ES-I3 (cell line): ENCODE data around the gene CCIN.
"Not testable (repeated sequence)": the region's sequence is repeated elsewhere in the genome, so short reads cannot be mapped to it uniquely, and the experiment has no call there.

Experiments used
- H3K36me3 ChIP-seq: 2 replicates; pipeline ENCODE4 v1.6.1; 2013; ENCODE audit warnings: mild to moderate bottlenecking, low read length, control low read depth, moderate library complexity; ENCODE audit not compliant: insufficient read depth
- H3K4me1 ChIP-seq: 2 replicates; pipeline ENCODE4 v1.6.1; 2013; ENCODE audit warnings: mild to moderate bottlenecking, control low read depth, low read length; ENCODE audit not compliant: insufficient read depth
- H3K9ac ChIP-seq: 2 replicates; pipeline ENCODE4 v1.6.1; 2013; ENCODE audit warnings: low read depth, mild to moderate bottlenecking, low read length, moderate library complexity
- H3K9me3 ChIP-seq: 2 replicates; pipeline ENCODE4 v1.6.1; 2013; ENCODE audit warnings: mild to moderate bottlenecking, low read length, moderate library complexity; ENCODE audit not compliant: control insufficient read depth, insufficient read depth

CCIN gene

GRCh38 chr9:36177571-36177970 lies 8.4 kb downstream of the CCIN start:
- no peaks in the 10 kb centered on the region for H3K9me3 ChIP-seq
- no peak overlapping the region for H3K9ac ChIP-seq
- no peaks in the 10 kb centered on the region for H3K36me3 ChIP-seq
- no peaks in the 10 kb centered on the region for H3K4me1 ChIP-seq

- not testable (repeated sequence) for H3K4me1 ChIP-seq, H3K36me3 ChIP-seq, H3K9ac ChIP-seq, H3K9me3 ChIP-seq
These were observed 11.1 kb downstream of the CCIN start for GRCh38 chr9:36180243-36180642.

GRCh38 chr9:36187414-36187813 lies 18.2 kb downstream of the CCIN start:
- Histone ChIP-seq H3K4me1 (peaks cover 12% of the 10 kb centered on the region), H3K36me3 (no peaks in the 10 kb centered on the region), H3K9me3 (no peaks in the 10 kb centered on the region), H3K9ac (no peak overlapping the region)

GRCh38 chr9:36188212-36188611 lies 19.0 kb downstream of the CCIN start:
- Histone ChIP-seq H3K36me3 (no peaks in the 10 kb centered on the region), H3K9me3 (no peaks in the 10 kb centered on the region), H3K4me1 (peaks cover 19% of the 10 kb centered on the region), H3K9ac (no peak overlapping the region)

GRCh38 chr9:36189976-36190375 lies 20.8 kb downstream of the CCIN start:
- Histone ChIP-seq H3K9ac (peak overlapping the region; percentile 85), H3K4me1 (peaks cover 20% of the 10 kb centered on the region), H3K36me3 (no peaks in the 10 kb centered on the region), H3K9me3 (no peaks in the 10 kb centered on the region)

- Histone ChIP-seq H3K9ac (peak within 1 kb of the TSS; percentile 85), H3K36me3 (no peaks in the 10 kb centered on the region), H3K4me1 (peaks cover 20% of the 10 kb centered on the region), H3K9me3 (no peaks in the 10 kb centered on the region)
These were observed 21.5 kb downstream of the CCIN start, which contains the start of gene CLTA for GRCh38 chr9:36190388-36191289. Gene CLTA, plus strand, starts transcription at chr9:36190921. Its CDS starts 136 bp downstream, at chr9:36191057.

GRCh38 chr9:36191290-36191645 lies 22.1 kb downstream of the CCIN start:
- Histone ChIP-seq H3K9me3 (no peaks in the 10 kb centered on the region), H3K9ac (peak overlapping the region; percentile 85), H3K36me3 (no peaks in the 10 kb centered on the region), H3K4me1 (peaks cover 20% of the 10 kb centered on the region)

GRCh38 chr9:36191686-36192085 lies 22.5 kb downstream of the CCIN start:
- Histone ChIP-seq H3K4me1 (peaks cover 20% of the 10 kb centered on the region), H3K9ac (peak overlapping the region; percentile 85), H3K9me3 (no peaks in the 10 kb centered on the region), H3K36me3 (no peaks in the 10 kb centered on the region)

GRCh38 chr9:36192196-36192595 lies 23.0 kb downstream of the CCIN start:
- Histone ChIP-seq H3K36me3 (0 out of 2 replicates have a peak, but pooled peaks cover under 1% of the 10 kb centered on the region), H3K4me1 (peaks cover 18% of the 10 kb centered on the region), H3K9ac (peak overlapping the region; percentile 85), H3K9me3 (no peaks in the 10 kb centered on the region)

- Histone ChIP-seq H3K9me3 (no peaks in the 10 kb centered on the region), H3K9ac (peak overlapping the region; percentile 85; the same call in 1 of the 2 replicates), H3K4me1 (peaks cover 14% of the 10 kb centered on the region), H3K36me3 (0 out of 2 replicates have a peak, but pooled peaks cover 3% of the 10 kb centered on the region)
These were observed 23.8 kb downstream of the CCIN start for GRCh38 chr9:36193023-36193422.

- H3K36me3 ChIP-seq: peaks cover 9% of the 10 kb centered on the region
- H3K9me3 ChIP-seq: no peaks in the 10 kb centered on the region
- peaks cover 14% of the 10 kb centered on the region for H3K4me1 ChIP-seq
- H3K9ac ChIP-seq: no peak overlapping the region
These were observed 25.3 kb downstream of the CCIN start for GRCh38 chr9:36194326-36195000.

GRCh38 chr9:36204906-36205547 lies 35.8 kb downstream of the CCIN start:
- Histone ChIP-seq H3K4me1 (no peaks in the 10 kb centered on the region), H3K36me3 (peaks cover 45% of the 10 kb centered on the region), H3K9me3 (no peaks in the 10 kb centered on the region), H3K9ac (no peak overlapping the region)

GRCh38 chr9:36207016-36207415 lies 37.8 kb downstream of the CCIN start:
- Histone ChIP-seq H3K36me3 (peaks cover 45% of the 10 kb centered on the region), H3K4me1 (no peaks in the 10 kb centered on the region), H3K9ac (no peak overlapping the region), H3K9me3 (no peaks in the 10 kb centered on the region)

- H3K9ac ChIP-seq: no peak overlapping the region
- H3K4me1 ChIP-seq: no peaks in the 10 kb centered on the region
- H3K9me3 ChIP-seq: no peaks in the 10 kb centered on the region
- H3K36me3 ChIP-seq: peaks cover 41% of the 10 kb centered on the region
These were observed 38.4 kb downstream of the CCIN start for GRCh38 chr9:36207546-36208012.
